Measurements from ENCODE around the gene IL1RL1. TPM values are rescaled to one million over a fixed set of nuclear protein-coding genes. Genes with fewer than 3 reads are reported as not detected.

IL1RL1 gene
- total RNA-seq (2014; rRNA removed; shearing (Covaris generic)) = 2.8 and 4.2 TPM in 2 replicates

GRCh38 chr2:102310964-102311640 is at the start of gene IL1RL1:
IL1RL1 (plus strand) TSS chr2:102311563; CDS start chr2:102338265, 26,702 bp downstream.

GRCh38 chr2:102355526-102356380 is 44.4 kb downstream of the IL1RL1 start, which contains the start of gene IL18R1:
IL18R1 (plus strand) TSS chr2:102355796; CDS start chr2:102362661, 6,865 bp downstream.

Other genes starting within 250 kb of the IL1RL1 start
- gene IL1R1, start 168.8 kb upstream of the IL1RL1 start, total RNA-seq (2014; rRNA removed; shearing (Covaris generic)) = 0.21 and 0.72 TPM in 2 replicates
- gene IL1RL2, start 124.5 kb upstream of the IL1RL1 start, total RNA-seq (2014; rRNA removed; shearing (Covaris generic)) = not detected in 2 replicates
- 4.6 and 4.7 TPM in 2 replicates for gene IL18R1, start 44.2 kb downstream of the IL1RL1 start, total RNA-seq (2014; rRNA removed; shearing (Covaris generic))
- not detected in 2 replicates for gene IL18RAP, start 111.6 kb downstream of the IL1RL1 start, total RNA-seq (2014; rRNA removed; shearing (Covaris generic))
- gene SLC9A4, start 161.7 kb downstream of the IL1RL1 start, total RNA-seq (2014; rRNA removed; shearing (Covaris generic)) = not detected in 2 replicates